ENCODE measurements around the gene KIAA0232.

DNA sequence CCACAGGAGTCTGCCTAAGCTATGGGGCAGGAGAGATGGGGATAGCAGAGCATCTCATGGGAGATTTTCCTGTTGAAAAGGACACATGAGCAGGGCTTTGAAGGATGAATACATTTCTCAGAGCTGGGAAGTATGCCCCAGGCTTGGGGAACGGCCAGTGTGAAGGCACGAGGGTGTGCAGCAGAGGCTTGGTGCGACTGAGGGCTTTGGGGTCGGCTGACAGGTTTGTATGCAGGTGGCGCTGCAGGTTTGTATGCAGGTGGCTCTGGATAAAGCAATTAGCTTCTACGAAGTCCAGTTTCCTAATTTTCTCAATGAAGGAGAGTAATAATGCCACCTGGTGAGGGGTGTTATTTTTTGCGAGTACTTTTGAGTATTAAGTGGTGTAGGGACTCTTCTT, 6.8 kb upstream of the KIAA0232 start:
- TF ChIP-seq CTCF (IDR thresholded peaks at IDR 0.05) (no peak), POLR2A (IDR thresholded peaks at IDR 0.05) (no peak)
